Loucy (cell line): ENCODE measurements around the gene SYNPO2L.

Experiments used
- H2AFZ ChIP-seq: fragments of 200-600 bp; sonication (generic); 2 replicates; pipeline ENCODE4 v1.6.0; 2016; ENCODE audit warnings: antibody characterized with exemption, mild to moderate bottlenecking, low read length, moderate library complexity
- H3F3A ChIP-seq: fragments of 200-600 bp; 2 replicates; pipeline ENCODE4 v1.6.0; 2016; ENCODE audit warnings: antibody characterized with exemption, low read depth, mild to moderate bottlenecking
- H3K27me3 ChIP-seq: fragments of 200-600 bp; sonication (generic); 2 replicates; pipeline ENCODE4 v1.6.1; 2014; ENCODE audit warnings: low read length, mild to moderate bottlenecking; ENCODE audit not compliant: insufficient read depth, poor library complexity, severe bottlenecking
- H3K36me3 ChIP-seq: fragments of 200-600 bp; sonication (generic); 2 replicates; pipeline ENCODE4 v1.6.1; 2016; ENCODE audit warnings: low read length; ENCODE audit not compliant: insufficient read depth
- H3K4me1 ChIP-seq: fragments of 200-600 bp; sonication (generic); 2 replicates; pipeline ENCODE4 v1.5.1; 2014; ENCODE audit warnings: low read length, mild to moderate bottlenecking; ENCODE audit not compliant: insufficient read depth, poor library complexity, severe bottlenecking
- H3K4me2 ChIP-seq: fragments of 200-600 bp; sonication (generic); 2 replicates; pipeline ENCODE4 v1.6.0; 2014; ENCODE audit warnings: antibody characterized with exemption, low read length, low read depth, mild to moderate bottlenecking; ENCODE audit not compliant: poor library complexity, severe bottlenecking
- H3K4me3 ChIP-seq: fragments of 200-600 bp; sonication (generic); 2 replicates; pipeline ENCODE4 v1.5.1; 2014; ENCODE audit warnings: low read length, mild to moderate bottlenecking, mixed read lengths; ENCODE audit not compliant: poor library complexity, severe bottlenecking
- H3K79me2 ChIP-seq: fragments of 200-600 bp; sonication (generic); 2 replicates; pipeline ENCODE4 v1.6.1; 2014; ENCODE audit warnings: low read length; ENCODE audit not compliant: insufficient read depth
- H3K9ac ChIP-seq: fragments of 200-600 bp; sonication (generic); 2 replicates; pipeline ENCODE4 v1.6.0; 2014; ENCODE audit warnings: mild to moderate bottlenecking, low read depth, low read length, moderate library complexity; ENCODE audit not compliant: poor library complexity, severe bottlenecking
- H3K9me2 ChIP-seq: fragments of 200-600 bp; sonication (generic); replicated peaks from 2 replicates; pipeline ENCODE4 v1.6.1; 2016; ENCODE audit warnings: low read depth, low read length, mixed read lengths
- H3K9me3 ChIP-seq: fragments of 200-600 bp; sonication (generic); 2 replicates; pipeline ENCODE4 v1.6.1; 2014; ENCODE audit warnings: mild to moderate bottlenecking, antibody characterized with exemption, low read length, low read depth; ENCODE audit not compliant: insufficient read depth
- H4K20me1 ChIP-seq: fragments of 200-600 bp; sonication (generic); 2 replicates; pipeline ENCODE4 v1.6.0; 2014; ENCODE audit warnings: antibody characterized with exemption, low read length, mild to moderate bottlenecking; ENCODE audit not compliant: insufficient read depth, poor library complexity, severe bottlenecking
- EZH2phosphoT487 ChIP-seq: fragments of 200-600 bp; IDR thresholded peaks from 2 replicates; pipeline ENCODE4 v1.6.1; 2018; ENCODE audit warnings: antibody characterized with exemption, mild to moderate bottlenecking, moderate library complexity, borderline replicate concordance
- TF ChIP-seq, protein P1 (sequence below): fragments of 200-600 bp; sonication (generic); conservative IDR thresholded peaks from 2 replicates; pipeline ENCODE4 v1.5.1; 2014; ENCODE audit warnings: mild to moderate bottlenecking, antibody characterized with exemption, low read length

The SYNPO2L gene

GRCh38 chr10:73635781-73636180, 20.0 kb downstream of the SYNPO2L start:
- H3K4me2 ChIP-seq: no peak overlapping the region
- no peaks in the 10 kb centered on the region for H3K9me3 ChIP-seq
- no peaks in the 10 kb centered on the region for H3K36me3 ChIP-seq
- TF ChIP-seq, protein P1, sequence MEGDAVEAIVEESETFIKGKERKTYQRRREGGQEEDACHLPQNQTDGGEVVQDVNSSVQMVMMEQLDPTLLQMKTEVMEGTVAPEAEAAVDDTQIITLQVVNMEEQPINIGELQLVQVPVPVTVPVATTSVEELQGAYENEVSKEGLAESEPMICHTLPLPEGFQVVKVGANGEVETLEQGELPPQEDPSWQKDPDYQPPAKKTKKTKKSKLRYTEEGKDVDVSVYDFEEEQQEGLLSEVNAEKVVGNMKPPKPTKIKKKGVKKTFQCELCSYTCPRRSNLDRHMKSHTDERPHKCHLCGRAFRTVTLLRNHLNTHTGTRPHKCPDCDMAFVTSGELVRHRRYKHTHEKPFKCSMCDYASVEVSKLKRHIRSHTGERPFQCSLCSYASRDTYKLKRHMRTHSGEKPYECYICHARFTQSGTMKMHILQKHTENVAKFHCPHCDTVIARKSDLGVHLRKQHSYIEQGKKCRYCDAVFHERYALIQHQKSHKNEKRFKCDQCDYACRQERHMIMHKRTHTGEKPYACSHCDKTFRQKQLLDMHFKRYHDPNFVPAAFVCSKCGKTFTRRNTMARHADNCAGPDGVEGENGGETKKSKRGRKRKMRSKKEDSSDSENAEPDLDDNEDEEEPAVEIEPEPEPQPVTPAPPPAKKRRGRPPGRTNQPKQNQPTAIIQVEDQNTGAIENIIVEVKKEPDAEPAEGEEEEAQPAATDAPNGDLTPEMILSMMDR: no peak
- TF ChIP-seq EZH2phosphoT487: no peak
- peak overlapping the region; percentile 60; the same call in 1 of the 2 replicates for H2AFZ ChIP-seq
- H3K4me3 ChIP-seq: no peak overlapping the region
- H3K9ac ChIP-seq: no peak overlapping the region
- no peaks in the 10 kb centered on the region for H3K9me2 ChIP-seq
- H4K20me1 ChIP-seq: no peaks in the 10 kb centered on the region
- no peaks in the 10 kb centered on the region for H3K79me2 ChIP-seq
- no peaks in the 10 kb centered on the region for H3K27me3 ChIP-seq
- H3F3A ChIP-seq: no peaks in the 10 kb centered on the region
- no peaks in the 10 kb centered on the region for H3K4me1 ChIP-seq

DNA sequence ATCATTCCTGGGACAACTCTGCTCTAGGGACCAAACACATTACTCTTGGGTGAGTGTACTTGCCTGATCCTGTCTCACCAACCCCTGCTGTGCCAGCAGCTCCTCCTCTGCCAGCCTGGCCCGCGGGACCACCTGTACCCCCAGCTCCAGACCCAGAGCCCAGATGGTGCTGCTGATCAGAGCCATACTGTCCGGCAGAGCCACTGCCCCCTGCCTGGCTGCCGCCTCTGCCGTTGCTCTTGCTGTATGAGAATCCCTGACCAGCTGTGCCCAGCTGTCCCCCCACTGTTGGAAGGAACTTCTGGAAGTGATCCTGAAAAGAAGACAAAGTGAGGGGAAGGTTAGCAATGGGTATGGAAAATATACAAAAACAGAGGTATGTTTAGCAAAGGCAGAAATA, 21.4 kb downstream of the SYNPO2L start:
- H3K27me3 ChIP-seq: no peaks in the 10 kb centered on the region
- H2AFZ ChIP-seq: no peak overlapping the region
- no peak overlapping the region for H3K4me3 ChIP-seq
- H4K20me1 ChIP-seq: no peaks in the 10 kb centered on the region
- no peak overlapping the region for H3K9ac ChIP-seq
- H3K4me1 ChIP-seq: no peaks in the 10 kb centered on the region
- no peaks in the 10 kb centered on the region for H3K9me2 ChIP-seq
- H3K79me2 ChIP-seq: no peaks in the 10 kb centered on the region
- H3K36me3 ChIP-seq: no peaks in the 10 kb centered on the region
- H3K9me3 ChIP-seq: no peaks in the 10 kb centered on the region
- no peak for TF ChIP-seq EZH2phosphoT487
- H3F3A ChIP-seq: no peaks in the 10 kb centered on the region
- no peak overlapping the region for H3K4me2 ChIP-seq

GRCh38 chr10:73629165-73629564, 26.7 kb downstream of the SYNPO2L start:
- Histone ChIP-seq H3K4me1 (peaks cover 18% of the 10 kb centered on the region), H3F3A (no peaks in the 10 kb centered on the region), H3K27me3 (no peaks in the 10 kb centered on the region), H3K79me2 (peaks cover 15% of the 10 kb centered on the region; the same call in 1 of the 2 replicates), H2AFZ (no peak overlapping the region), H3K9ac (no peak overlapping the region), H3K36me3 (no peaks in the 10 kb centered on the region), H3K4me3 (no peak overlapping the region), H3K9me3 (no peaks in the 10 kb centered on the region), H3K4me2 (no peak overlapping the region), H4K20me1 (no peaks in the 10 kb centered on the region), H3K9me2 (no peaks in the 10 kb centered on the region)
- TF ChIP-seq, protein P1: no peak
- TF ChIP-seq EZH2phosphoT487: no peak

GRCh38 chr10:73628405-73628804, 27.4 kb downstream of the SYNPO2L start:
- no peak for TF ChIP-seq EZH2phosphoT487
- TF ChIP-seq, protein P1: no peak
- no peaks in the 10 kb centered on the region for H3K36me3 ChIP-seq
- peaks cover 15% of the 10 kb centered on the region; the same call in 1 of the 2 replicates for H3K79me2 ChIP-seq
- H3K9me2 ChIP-seq: no peaks in the 10 kb centered on the region
- H3K9me3 ChIP-seq: no peaks in the 10 kb centered on the region
- no peaks in the 10 kb centered on the region for H3F3A ChIP-seq
- no peaks in the 10 kb centered on the region for H4K20me1 ChIP-seq
- H3K4me3 ChIP-seq: no peak overlapping the region
- no peaks in the 10 kb centered on the region for H3K27me3 ChIP-seq
- no peak overlapping the region for H2AFZ ChIP-seq
- H3K4me1 ChIP-seq: peaks cover 18% of the 10 kb centered on the region
- H3K9ac ChIP-seq: no peak overlapping the region
- H3K4me2 ChIP-seq: no peak overlapping the region
